NCI-H446 treated with DMSO at 0.1 percent for 48 hours (cell line): ENCODE data around the gene CADPS.

ENCODE experiments used
- DNase-seq: peaks from one replicate; lab custom pipeline; 2025; lab: John Stamatoyannopoulos, UW

The CADPS gene

DNA sequence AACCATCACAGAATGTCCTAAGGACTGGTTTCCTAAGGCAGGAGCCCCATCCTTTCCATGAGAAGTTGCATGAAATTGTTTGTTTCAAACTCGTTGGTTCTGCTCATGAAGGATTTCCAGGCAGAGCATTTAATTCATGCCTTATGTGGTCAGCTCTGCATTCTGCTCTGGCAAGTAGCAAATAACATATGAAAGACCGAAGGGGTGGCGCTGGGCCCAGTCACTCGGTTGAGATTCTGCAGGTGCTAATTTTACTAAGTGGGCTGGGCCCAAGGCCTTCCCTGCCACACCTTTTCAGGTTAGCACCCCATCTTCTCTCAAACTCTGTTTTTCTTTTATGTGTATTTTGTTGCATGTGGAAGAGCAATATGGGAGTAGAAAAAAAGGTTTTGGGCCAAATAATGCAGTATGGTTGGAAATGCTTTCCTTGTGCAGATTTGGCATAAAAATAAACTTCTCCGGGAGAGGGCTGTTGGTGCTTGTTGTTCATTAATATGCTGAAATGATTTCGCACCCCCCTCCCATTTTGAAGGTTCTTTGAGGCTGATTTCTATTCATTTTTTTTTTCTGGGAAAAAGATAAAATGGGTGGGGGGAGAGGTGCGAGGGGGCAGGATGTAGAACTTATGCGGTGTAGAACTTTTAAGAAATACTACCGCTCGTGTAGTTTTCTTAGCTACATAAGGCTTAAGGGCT, 318.9 kb downstream of the CADPS start:
- no peak for DNase-seq

DNA sequence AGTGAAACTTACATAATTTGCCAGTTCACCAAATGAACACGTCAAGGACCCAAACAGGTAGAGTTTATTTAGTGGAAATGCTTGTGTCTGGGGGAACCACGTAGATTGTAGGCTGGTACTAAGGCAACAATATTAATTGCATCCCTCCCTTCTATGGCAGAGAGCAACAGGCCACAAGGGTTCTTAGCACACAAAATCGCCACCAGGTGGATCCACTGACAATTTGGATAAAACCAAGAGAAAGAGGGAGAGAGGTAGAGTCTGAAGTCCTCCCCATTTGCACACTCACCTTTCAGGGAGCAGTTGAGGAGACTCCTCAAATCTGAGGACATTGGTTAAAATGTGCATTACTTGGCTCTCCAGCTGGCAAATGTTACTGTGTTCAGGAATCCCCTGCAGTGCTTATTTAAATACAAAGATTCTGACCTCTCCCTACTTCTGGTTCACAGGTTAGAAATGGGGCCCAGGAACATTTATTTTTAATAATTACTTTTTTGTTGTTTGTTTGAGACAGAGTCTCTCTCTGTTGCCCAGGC, 320.9 kb downstream of the CADPS start:
- no peak for DNase-seq

DNA sequence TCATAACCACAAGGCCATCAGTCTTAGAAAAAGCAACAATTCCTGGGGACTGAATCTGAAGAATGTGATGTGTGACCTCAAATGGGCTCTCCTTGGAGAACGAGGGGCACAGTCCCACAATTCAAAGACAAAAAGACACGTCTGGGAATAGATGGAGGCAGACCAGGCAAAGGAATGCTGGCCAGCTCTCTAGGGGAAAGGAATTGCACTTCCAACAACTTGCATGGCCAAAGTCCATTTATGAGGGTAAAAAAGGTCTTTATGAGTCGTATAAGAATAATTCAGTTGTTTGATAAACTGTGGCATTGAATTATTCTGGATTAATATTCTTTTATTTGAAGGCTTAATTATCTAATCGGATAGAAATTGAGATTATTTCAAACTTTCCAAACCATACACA, 321.4 kb downstream of the CADPS start:
- no peak for DNase-seq

DNA sequence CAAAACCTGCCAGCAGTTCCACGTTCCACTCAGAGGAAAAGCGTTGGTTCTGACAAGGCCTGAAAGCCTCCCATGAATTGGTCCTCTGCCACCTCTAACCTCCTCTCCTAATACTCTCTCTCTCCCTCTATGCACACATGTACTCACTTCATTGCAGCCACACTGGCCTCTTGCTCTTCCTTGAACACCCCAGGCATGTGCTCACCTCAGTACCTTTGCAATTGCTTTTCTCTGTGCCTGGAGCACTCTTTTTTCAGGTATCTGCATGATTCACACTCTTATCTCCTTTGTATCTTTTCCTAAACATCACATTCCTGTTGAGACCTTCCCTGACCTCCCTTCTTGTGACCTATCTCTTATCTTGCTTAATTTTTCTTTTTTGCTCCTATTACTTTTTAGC, 323.7 kb downstream of the CADPS start:
- no peak for DNase-seq

DNA sequence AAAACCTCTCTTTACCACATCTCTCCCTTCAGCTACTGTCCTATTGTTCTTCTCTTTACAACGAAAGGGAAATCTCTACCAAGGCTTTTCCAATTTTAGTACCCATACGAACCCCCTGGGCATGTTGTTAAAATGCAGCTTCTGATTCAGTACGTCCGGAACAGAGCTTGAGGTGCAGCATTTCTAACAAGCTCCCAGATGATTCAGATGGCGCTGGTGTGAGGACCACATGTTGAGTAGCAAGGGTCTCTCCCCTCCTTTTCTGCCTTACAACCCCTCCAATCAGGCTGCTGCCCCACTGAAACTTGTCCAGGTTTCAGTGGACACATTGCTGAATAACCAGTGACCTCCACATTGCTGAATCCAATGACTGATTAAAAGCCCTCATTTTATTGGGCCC, 324.8 kb downstream of the CADPS start:
- no peak for DNase-seq

DNA sequence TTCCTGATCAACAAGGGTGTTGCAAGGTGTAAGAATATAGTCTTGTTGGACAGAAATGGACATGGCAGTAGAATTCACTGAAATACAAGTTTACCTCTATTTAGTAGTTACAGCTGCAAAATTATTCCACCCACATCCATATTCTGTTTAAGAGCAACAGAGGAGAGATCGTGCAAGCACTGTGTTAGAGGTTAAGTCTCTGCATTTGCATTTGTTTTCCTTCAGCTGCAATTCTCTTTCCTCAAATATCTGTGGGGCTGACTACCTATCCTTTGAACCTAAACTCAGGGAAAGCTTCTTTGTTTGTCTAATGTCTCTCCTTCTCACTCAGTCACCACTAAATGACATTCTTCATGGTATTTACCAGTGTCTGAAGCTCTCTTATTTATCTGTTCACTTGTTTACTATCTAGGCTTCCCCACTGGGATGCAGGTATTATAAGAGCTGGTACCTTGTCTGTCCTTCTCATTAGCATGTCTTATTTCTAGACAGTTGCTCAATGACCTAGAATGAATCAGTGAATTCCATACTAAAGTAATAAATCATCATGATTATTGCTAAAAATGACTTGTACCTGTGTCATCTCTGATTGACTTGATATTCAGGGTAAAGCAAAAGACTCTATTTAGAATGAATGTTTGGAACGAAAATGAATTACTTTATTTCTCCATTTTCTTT, 326.5 kb downstream of the CADPS start:
- DNase-seq: no peak

DNA sequence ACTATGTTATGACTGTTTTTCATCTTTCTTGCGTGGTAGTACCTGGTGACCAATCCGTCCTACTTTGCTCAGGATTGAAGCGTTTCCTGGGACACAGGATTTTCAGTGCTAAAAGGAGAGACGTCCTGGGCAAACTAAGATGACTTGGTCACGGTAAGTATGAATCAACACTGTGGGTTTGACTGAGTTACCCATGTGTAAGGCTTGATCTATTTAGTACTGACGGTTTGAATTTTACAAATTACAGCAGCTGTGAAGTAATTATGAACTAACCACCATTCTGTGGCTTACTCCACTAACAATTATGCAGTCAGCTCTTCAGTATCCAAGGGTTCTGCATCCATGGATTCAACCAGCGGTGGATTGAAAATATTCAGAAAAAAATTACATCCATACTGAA, 328.9 kb downstream of the CADPS start:
- DNase-seq: no peak

DNA sequence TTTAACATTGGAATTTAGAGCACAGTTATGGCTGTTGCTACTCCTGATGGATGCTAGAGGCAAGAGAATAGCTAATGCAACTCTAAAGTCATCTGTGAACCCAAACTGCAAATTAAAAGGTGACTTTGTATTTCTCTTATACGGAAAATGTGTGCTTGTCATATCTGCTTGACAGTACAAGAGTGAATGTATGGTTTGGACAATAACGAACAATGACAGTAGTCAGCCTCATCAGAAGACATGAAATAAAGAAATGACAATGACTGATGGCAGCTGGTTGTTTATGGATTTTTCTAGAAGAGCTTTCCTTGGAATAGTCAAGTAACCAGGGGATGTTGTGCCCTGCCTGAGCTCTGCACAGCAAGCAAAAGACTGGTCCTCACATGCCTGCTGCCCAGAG, 333.0 kb downstream of the CADPS start:
- no peak for DNase-seq

DNA sequence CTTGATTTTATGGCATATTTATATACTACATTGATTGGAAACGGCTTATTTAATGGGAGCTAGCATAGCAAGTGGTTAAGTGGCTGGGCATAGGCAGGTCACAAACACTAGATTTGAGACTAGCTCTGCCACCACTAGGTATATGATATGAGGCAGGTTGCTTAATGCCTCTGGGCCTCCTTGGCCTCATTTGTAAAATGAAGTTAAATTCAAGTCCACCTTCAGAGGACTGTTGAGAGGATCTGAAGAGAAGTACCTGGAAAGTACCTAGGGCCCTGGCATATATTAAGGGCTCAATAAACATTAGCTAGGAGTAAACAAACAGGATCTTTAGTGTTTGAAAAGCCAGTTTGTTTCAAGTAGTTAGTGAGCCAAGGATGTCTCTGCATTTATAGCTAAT, 335.5 kb downstream of the CADPS start:
- no peak for DNase-seq

DNA sequence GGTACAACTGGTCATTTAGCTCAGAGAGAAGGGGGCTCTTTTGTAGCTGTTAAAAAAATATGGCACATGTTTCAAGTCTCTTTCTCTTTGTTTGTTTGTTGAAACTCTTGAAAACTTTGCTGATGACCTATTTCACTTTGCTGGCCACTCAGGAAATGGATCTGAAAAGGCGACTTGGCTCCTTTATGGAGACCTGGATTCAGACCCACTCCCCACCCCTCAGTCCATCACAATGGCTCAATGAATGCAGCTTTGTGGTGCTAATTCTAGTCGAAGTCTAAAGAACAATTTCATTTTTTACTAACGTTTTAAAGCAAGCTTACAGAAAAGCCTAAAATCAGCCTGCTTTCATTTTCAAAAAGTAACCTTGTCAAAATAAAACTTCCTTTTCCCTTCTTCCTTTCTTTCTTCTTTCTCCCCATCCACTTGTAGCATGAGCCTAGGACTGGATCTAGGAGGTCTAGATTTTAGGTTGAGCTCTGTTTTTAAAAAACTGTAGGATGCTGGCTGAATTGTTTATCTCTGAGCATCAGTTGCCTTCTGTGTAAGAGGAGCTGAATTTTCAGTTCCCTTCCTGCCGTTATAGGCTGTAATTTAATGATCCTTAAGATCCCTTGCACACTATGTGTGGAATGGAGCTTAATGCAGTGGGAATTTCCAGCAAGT, 336.4 kb downstream of the CADPS start:
- no peak for DNase-seq

DNA sequence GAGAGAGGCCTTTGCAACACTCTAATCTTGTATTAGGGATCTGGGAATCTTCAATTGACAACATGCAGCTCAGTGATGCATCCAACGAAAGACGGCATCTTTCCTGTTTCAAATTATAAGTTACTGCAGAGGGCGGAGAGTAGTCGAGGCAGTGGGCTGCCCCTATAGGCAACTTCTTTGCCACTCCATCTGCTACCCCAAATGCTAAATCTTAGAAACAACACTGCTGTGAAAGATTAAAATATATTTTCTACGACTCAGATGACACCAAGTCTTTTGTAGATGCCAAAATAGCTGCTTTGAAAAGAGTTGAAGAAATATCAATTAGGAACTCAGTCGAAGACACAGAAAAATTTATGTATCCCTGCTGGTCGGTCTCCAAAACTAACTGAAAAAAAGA, 340.9 kb downstream of the CADPS start:
- DNase-seq: no peak

DNA sequence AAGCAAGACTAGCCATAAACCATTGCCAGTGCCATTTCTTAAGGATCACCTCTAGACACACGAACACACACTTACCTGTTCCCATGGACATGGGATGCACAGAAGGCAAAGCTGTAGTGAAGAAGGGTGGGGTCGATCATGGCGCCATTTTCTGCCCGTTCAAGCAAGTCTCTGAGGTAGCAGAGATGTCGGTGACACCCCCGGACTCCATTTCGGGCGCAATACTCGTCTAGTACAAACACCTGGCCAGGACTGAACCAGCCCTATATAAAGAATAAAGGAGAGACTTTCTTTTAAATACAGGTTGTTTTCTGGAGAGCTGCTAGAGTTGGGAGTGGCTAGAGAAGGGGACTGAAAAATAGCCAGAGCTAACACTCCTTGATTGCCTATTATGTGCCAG, 342.4 kb downstream of the CADPS start:
- DNase-seq: no peak

DNA sequence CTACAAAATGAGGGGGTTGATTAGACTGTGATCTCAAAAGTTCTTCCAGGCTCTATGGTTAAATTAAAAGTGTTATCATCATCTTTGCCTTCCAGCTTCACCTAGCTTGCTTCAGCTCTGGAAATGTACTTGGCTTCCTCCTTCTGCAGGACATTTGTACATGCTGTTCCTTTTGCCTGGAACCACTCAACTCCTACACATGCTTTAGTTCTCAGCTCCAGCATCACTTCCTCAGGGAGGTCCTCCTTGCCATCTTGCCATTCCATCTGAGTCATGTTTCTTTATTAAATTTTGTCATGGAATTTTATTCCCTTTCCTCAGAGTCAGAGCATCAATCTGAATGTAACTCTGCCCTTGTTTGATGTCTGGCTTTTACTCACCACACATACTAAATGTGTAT, 343.2 kb downstream of the CADPS start:
- DNase-seq: no peak

DNA sequence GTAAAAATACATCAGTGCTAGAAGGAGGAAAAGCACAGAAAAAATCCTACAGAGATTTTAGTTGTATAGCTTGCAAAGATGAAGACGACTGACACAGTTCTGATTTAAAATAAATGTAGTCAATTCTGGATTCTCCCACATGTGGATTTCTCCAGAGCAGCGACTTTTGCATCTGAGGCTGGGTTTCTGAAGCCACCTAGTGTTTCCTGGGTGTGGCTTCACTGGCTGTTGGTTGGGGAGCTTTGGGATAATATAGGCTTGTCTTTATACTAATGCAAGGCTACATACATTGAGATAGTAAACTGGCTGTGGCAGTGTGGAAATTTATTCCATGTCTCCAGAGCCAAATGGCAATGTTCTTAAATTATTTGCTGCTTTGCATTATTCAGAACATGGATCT, 343.7 kb downstream of the CADPS start:
- DNase-seq: no peak

DNA sequence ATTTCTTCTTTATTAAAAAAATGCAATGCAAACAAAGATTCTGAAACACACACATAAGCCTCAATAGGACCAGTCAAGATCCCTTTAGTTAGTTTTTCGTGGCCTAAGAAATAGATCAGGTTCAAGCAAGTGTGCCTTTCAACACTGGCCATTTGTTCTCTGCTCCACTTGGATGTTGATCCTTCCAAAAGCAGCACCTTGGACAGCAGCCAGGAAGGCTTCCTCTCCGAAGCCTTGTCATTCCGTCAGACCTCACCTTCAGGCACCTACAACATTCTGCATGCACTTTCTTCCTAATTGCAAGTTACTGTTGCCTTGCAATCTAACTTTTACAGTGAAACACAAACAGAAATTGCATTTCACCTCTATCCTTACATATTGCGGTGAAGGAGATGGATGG, 346.0 kb downstream of the CADPS start:
- DNase-seq: no peak

DNA sequence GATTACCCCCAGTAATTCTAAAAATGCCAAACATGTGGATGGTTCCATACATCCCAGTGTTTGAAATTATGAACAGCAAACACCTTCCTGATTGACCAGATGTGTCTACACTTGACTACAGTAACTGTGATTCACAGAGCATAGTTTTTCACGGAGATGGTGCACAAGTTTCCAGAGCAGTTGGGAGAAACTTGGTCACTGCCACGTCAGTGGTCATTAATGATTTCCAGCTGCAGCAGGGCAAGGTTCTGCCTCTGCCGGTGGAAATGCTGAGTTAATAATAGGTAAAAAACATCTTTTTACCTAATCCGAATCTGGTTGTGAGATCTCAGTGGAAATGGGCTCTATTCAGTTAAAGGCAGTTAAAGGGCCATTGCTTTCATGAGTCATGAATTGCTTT, 347.7 kb downstream of the CADPS start:
- no peak for DNase-seq

DNA sequence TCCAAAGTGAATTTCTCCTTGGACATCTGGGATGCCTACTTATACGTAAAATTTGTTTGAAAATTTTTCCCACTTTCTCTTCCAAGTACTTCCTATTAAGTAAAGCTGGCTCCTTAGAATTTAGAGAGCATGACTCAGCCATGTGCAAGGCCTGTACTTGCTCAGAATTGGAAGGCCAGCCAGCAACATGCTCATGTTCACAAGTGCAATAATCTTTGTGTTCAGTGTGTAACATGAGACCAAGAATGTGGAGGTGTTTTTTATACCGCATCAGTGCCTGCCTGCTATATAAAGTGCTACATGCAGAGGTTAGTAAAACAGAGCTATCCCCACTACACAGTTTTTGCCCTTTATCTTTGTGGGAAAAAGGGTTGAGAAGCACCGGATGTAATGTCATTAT, 349.9 kb downstream of the CADPS start:
- DNase-seq: no peak

DNA sequence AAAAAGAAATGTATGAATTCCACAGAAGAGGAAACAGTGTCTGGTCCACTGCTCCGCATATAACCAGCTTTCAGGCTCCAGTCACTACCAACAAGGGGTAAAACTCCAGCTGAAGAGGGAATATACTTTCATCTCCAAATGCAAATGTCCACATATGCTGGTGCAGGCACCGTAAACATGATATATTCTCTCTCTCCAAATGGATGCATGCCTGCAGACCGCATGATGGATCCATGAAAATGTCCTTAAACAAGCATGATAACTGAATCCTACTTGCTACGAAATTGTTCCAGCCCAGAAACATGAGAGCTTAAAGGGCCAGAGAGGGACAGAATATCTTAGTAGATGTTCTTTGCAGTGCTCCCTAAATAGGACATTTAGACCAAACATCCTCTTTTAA, 351.5 kb downstream of the CADPS start:
- DNase-seq: no peak

DNA sequence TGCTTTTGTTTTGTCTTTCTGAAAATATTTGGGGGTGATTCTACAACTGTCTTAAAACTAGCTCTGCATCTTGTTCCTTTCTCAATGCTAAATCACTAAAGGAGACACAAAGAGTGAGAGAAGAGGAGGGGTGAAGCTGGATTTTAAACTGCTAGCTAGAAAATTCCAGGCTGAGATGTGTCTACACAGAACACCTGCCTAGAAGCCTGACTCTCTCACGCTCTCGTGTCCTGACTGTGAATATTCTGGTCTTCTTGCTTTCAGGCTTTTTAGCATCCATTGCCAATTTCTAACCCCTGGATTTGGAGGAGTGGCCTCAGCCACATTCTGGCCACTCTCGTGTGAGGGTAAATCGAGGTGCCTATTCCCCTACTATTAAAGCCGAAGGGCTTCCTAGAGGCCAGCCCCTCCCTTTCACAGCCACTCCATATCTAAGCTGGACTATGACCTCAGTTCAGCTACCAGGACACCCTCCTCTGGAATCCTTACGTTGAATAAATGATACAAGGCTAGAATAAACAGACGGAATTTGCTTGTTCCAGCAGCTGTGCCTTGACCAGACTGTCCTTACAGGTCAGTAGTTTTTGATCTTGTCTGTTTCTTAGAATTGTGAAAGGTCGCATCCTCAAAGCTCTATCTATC, 353.6 kb downstream of the CADPS start:
- no peak for DNase-seq

DNA sequence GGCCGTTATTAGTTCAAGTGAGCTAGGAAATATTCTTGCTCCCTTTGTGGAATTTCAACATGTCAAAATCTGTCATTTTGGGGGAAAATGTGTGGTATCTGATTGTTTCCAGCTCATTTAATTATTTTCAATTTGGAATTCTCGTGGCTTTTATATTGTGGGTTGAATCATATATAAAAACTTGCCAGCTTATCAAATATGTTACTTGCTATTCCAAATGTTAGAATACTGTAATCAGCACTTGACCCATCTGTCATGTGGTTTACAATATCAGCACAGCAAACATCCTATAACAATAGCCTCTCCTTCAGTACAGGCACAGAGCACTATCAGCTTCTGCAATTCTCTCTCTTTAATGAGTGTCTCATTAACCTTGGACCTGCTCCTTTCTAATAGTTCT, 371.7 kb downstream of the CADPS start:
- DNase-seq: no peak

DNA sequence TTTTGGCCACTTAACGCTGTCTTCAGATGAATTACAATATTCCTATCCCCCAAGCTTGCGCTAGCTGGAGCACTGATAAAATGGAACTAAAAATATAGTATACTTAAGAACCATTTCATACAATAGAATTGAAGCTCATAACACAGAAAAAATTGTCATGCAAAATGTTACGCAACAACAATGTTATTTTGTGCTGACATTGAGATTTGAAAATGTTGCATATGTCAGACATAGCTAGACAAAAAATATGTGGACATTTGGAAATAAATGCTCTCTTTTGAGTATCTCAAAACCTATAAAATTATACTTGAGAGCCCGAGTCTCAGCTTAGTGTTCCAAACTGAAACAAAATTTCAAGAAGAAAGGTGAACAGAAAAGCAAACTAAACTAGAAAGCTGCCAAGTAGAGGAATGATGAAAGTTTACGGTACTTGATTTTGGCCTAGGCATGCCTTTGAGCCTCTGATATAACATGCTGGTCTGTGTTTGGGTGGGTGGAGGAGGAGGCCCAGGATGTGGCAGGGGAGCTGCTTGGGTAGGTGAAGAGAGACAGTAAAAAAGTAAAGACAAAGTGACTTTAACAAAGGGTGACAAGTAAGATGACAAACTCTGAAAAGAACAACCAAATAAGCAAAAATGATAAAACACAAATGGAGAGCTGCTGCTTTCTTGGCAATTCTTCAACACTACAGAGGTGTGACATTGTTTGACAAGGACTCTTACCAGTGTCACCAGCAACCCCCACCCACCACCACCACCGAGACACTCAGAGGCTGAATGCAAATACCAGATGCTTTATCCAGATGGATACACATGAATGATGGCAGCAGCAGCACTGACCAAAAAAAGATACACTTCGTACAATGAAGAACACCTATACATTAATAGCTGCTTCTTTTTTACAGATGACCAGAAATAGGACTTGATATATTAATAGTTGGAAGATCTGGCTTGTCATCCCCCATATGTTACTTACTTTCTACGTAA, 372.6 kb downstream of the CADPS start:
- DNase-seq: no peak

DNA sequence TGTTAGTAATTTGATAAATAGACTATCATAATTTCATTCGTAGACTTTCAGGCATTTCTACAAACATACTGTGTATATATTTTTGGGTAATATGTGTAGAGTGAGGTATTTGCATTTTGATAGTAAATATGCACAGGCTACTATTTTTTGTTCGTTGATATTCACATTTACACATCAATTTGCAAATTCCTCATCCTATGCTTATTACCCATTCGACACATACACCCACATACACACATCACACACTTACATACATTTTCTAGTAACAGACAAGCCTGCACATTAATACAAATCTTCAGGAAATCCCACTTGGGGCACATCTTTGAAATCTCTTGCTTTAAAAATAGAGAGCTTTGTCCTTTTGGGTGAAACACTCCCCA, 373.9 kb downstream of the CADPS start:
- no peak for DNase-seq
